T-helper 1 cell treated with Interleukin-12 subunit alpha and Interleukin-12 subunit beta and Interleukin-4 antibody, amounts not matched to agents 30 μg/mL and 1 μg/mL, for 36 hours (primary cell): ENCODE measurements around the gene FAM131B.

Experiments
- H3K27ac Mint-ChIP-seq: one replicate; pipeline ENCODE4 v1.8.0; 2021; ENCODE audit warnings: mild to moderate bottlenecking, mixed read lengths
- H3K27me3 Mint-ChIP-seq: one replicate; pipeline ENCODE4 v1.8.0; 2021; ENCODE audit warnings: low read depth, mixed read lengths
- H3K36me3 Mint-ChIP-seq: one replicate; pipeline ENCODE4 v1.8.0; 2021; ENCODE audit warnings: low read depth, mixed read lengths
- H3K4me1 Mint-ChIP-seq: one replicate; pipeline ENCODE4 v1.8.0; 2021; ENCODE audit warnings: low read depth, mixed read lengths
- H3K4me3 Mint-ChIP-seq: one replicate; pipeline ENCODE4 v1.8.0; 2021; ENCODE audit warnings: mild to moderate bottlenecking, moderate library complexity, mixed read lengths
- H3K9me3 Mint-ChIP-seq: one replicate; pipeline ENCODE4 v1.8.0; 2021; ENCODE audit warnings: mixed read lengths

The FAM131B gene

DNA sequence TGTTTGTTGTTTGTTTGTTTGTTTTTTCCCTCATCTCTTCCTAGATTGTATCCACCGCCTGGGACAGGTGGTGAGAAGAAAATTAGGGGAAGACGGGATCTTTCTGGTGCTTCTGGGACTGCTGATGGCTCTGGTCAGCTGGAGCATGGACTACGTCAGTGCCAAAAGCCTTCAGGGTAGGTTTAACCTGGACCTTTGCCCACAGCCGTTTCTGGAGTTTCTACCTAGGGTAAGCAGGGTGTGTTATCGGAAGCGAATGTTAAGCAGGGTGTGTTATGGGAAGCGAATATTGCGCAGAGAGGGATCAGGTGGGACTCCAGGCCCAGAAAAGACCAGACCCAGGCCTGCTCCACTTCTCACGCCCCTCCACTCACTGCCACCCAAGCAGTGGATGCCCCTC lies 41.9 kb downstream of the FAM131B start:
- Mint-ChIP-seq H3K27me3 (peaks cover 27% of the 10 kb centered on the region), H3K4me1 (peaks cover 19% of the 10 kb centered on the region), H3K4me3 (no peak overlapping the region), H3K36me3 (peaks cover 3% of the 10 kb centered on the region), H3K9me3 (no peaks in the 10 kb centered on the region), H3K27ac (no peak overlapping the region)

DNA sequence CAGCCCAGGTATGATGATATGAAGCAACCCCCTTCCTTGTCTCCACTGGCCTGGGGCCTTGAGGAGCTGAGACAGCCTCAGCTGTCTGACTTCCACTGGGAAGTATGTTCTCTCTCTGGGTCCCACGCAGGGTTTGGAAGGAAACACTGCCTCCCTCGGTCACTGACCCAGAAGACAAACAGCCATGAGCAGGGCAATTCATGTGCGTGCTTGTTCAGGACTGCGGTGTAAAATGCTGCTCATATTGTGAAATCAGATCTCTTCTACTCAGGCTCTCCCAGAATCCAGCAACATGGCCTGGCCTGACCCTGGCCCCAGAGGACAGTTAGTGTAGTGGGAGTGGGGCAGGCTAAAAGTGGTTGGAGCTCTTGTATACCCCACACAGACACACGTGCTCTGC lies 43.9 kb downstream of the FAM131B start:
- Mint-ChIP-seq H3K4me3 (no peak overlapping the region), H3K27me3 (peaks cover 18% of the 10 kb centered on the region), H3K36me3 (peaks cover 4% of the 10 kb centered on the region), H3K27ac (peak overlapping the region; percentile 37), H3K9me3 (no peaks in the 10 kb centered on the region), H3K4me1 (peaks cover 11% of the 10 kb centered on the region)

DNA sequence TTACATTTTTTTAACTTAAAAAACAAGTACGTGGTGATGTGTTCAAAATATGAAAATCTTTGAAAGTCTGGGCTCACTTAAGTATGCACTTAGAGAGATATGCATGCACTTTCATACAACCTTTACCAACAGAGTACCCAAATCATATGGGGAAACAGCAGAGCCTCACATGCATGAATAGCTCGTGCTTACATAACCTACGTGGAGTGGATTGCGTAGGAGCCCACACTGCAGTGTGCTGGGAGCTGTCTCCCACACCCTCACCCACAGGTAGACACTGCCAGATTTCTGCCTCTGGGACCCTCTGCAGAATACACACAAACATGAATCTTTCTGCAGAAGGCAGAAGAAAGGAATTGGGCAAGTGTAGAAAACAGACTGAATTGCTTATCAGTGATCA lies 46.0 kb downstream of the FAM131B start:
- peaks cover 16% of the 10 kb centered on the region for H3K4me1 Mint-ChIP-seq
- peaks cover 5% of the 10 kb centered on the region for H3K36me3 Mint-ChIP-seq
- no peaks in the 10 kb centered on the region for H3K9me3 Mint-ChIP-seq
- no peak overlapping the region for H3K4me3 Mint-ChIP-seq
- H3K27me3 Mint-ChIP-seq = peaks cover 18% of the 10 kb centered on the region
- H3K27ac Mint-ChIP-seq = no peak overlapping the region

DNA sequence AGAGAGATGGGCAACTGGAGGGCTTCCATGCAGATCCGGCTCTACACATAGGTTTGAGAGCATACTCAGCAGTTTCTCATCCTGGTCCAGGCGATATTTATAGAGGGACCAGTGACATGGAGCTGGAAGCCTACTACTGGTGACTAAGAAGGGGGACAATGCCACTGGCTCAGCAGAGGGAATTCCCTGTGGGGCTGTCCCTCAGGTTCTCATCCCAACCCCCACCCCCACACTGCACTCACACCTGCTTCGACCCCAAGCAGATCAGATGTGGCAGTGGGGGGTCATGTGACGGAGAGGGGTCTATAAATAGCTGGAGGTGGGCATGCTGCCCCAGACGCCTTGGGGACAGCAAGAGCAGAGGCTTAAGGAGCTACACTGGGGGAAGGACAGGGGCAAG lies 46.7 kb downstream of the FAM131B start, which contains the start of gene CLCN1:
CLCN1 (plus strand) TSS at position 336 of the 400 bp plus-strand sequence. CDS start 102 bp downstream, outside the sequence.
- Mint-ChIP-seq H3K36me3 (peaks cover 5% of the 10 kb centered on the region), H3K27ac (no peak within 1 kb of the TSS), H3K4me3 (no peak within 1 kb of the TSS), H3K27me3 (peaks cover 18% of the 10 kb centered on the region), H3K9me3 (no peaks in the 10 kb centered on the region), H3K4me1 (peaks cover 21% of the 10 kb centered on the region)

DNA sequence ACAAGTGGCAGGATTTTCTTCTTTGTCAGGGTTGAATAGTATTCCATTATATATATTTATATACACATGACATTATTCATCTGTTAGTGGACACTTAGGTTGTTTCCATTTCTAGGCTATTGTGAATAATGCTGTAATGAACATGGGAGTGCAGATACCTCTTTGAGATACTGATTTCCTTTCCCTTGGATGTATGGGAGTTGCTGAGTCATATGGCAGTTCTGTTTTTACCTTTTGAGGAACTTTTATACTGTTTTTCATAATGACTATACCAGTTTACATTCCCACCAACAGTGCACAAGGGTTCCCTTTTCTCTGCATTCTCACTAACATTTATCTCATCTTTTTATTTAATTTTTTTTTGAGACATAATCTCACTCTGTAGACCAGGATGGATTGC lies 48.4 kb downstream of the FAM131B start:
- Mint-ChIP-seq H3K4me1 (peaks cover 33% of the 10 kb centered on the region), H3K27ac (no peak overlapping the region), H3K36me3 (peaks cover 15% of the 10 kb centered on the region), H3K27me3 (peaks cover 11% of the 10 kb centered on the region), H3K9me3 (no peaks in the 10 kb centered on the region), H3K4me3 (no peak overlapping the region)

DNA sequence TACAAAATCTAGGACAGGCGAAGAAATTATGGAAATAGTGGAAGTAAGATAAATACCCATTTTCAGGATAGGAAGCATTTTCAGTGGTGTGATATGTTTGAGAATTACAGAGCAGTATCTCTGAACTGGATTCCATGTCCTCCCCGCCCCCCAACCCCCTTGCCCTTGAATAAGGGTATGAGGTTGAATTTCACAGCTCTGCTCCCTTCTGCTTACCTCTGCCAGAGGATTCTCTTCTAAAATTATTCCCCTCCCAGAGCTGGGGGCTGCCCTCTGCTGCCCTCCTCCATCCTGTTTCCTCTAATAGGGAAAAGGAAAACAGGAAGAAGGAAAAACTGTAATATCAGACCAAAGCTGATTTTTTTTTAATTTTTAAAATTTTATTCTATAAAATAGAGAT lies 53.9 kb downstream of the FAM131B start:
- Mint-ChIP-seq H3K4me3 (no peak overlapping the region), H3K27me3 (no peaks in the 10 kb centered on the region), H3K36me3 (peaks cover 54% of the 10 kb centered on the region), H3K27ac (peak overlapping the region; percentile 4), H3K9me3 (no peaks in the 10 kb centered on the region), H3K4me1 (peaks cover 56% of the 10 kb centered on the region)

DNA sequence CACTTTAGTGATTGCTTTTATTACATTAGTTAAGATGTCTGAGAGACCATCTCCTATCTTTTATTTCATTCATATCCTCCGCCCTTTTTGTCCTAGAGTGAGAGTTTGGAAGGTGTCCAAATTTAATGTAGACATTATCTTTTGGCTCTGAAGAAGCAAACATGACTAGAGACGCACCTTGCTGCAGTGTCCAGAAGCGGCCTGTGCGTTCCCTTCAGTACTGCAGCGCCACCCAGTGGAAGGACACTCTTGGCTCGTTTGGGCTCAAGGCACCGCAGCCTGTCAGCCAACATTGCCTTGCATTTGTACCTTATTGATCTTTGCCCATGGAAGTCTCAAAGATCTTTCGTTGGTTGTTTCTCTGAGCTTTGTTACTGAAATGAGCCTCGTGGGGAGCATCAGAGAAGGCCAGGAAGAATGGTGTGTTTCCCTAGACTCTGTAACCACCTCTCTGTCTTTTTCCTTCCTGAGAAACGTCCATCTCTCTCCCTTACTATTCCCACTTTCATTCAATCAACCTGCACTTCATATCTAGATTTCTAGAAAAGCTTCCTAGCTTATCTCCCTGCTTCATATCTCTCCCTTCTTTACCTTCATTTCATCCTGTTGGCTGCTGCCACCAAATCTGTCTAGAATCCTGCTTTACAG lies 57.0 kb downstream of the FAM131B start:
- H3K4me3 Mint-ChIP-seq = no peak overlapping the region
- no peaks in the 10 kb centered on the region for H3K27me3 Mint-ChIP-seq
- peaks cover 55% of the 10 kb centered on the region for H3K4me1 Mint-ChIP-seq

DNA sequence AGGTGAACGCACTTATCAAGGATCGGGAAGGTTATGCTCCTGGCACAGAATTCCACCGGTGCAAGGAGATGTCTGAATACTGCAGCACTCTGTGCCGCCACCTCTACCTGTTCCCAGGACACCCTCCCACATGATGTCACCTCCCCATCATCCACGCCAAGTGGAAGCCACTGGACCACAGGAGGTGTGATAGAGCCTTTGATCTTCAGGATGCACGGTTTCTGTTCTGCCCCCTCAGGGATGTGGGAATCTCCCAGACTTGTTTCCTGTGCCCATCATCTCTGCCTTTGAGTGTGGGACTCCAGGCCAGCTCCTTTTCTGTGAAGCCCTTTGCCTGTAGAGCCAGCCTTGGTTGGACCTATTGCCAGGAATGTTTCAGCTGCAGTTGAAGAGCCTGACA lies 57.6 kb downstream of the FAM131B start:
- Mint-ChIP-seq H3K36me3 (peaks cover 79% of the 10 kb centered on the region), H3K9me3 (no peaks in the 10 kb centered on the region), H3K4me1 (peaks cover 52% of the 10 kb centered on the region), H3K27me3 (no peaks in the 10 kb centered on the region), H3K4me3 (no peak overlapping the region), H3K27ac (no peak overlapping the region)

More for the DNA sequence above, 57.0 kb downstream of the FAM131B start:
- H3K27ac Mint-ChIP-seq = peak overlapping the region; percentile 32
- no peaks in the 10 kb centered on the region for H3K9me3 Mint-ChIP-seq
- H3K36me3 Mint-ChIP-seq = peaks cover 78% of the 10 kb centered on the region

DNA sequence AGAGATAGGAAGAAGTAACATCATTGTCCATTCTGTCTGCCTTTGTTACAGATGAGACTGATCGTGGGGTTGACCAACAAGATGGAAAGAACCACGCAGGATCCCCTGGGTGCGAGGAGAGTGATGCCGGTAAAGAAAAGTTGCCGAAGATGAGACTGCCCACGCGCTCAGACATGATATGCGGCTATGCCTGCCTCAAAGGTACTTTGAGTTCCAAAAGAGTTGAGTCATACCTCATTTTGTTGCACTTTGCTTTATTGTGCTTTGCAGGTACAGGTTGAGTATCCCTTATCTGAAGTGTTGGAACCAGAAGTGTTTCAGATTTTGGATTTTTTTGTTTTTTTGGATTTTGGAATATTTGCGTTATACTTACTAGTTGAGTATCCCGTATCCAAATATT lies 58.8 kb downstream of the FAM131B start:
- H3K36me3 Mint-ChIP-seq = peaks cover 81% of the 10 kb centered on the region
- no peaks in the 10 kb centered on the region for H3K9me3 Mint-ChIP-seq
- no peak overlapping the region for H3K4me3 Mint-ChIP-seq
- no peaks in the 10 kb centered on the region for H3K27me3 Mint-ChIP-seq
- H3K27ac Mint-ChIP-seq = no peak overlapping the region
- peaks cover 54% of the 10 kb centered on the region for H3K4me1 Mint-ChIP-seq
